HepG2 (cell line): ENCODE results near the gene DLG4. TPM values are rescaled to one million over a fixed set of nuclear protein-coding genes. Genes with fewer than 3 reads are reported as not detected.

Experiments used
- ARID5B ChIP-seq: IDR thresholded peaks from 2 replicates; pipeline ENCODE4 v1.4.0; 2020; ENCODE audit warnings: mild to moderate bottlenecking, missing genetic modification reagents
- ASH2L ChIP-seq: fragments of 300-600, 200-600 bp; sonication (generic); IDR thresholded peaks from 2 replicates; pipeline ENCODE4 v1.7.0; 2017; ENCODE audit warnings: low read depth, mild to moderate bottlenecking, moderate library complexity, mixed read lengths, low read length; ENCODE audit not compliant: insufficient read length
- ERF ChIP-seq: IDR thresholded peaks from 2 replicates; pipeline ENCODE4 v1.6.1; 2018; ENCODE audit warnings: missing biosample characterization, missing genetic modification reagents
- FOXO1 ChIP-seq: sonication (generic); formaldehyde crosslinking; IDR thresholded peaks from 2 replicates; pipeline ENCODE4 v1.4.0; 2020; ENCODE audit warnings: missing genetic modification reagents
- MAFF ChIP-seq: IDR thresholded peaks from 2 replicates; pipeline ENCODE4 v1.6.1; 2011; ENCODE audit warnings: low read depth, low read length, improper control_type of control experiment
- MEIS2 ChIP-seq: sonication (generic); formaldehyde crosslinking; IDR thresholded peaks from 2 replicates; pipeline ENCODE4 v1.9.0; 2021; ENCODE audit warnings: mild to moderate bottlenecking, missing genetic modification reagents
- MZF1 ChIP-seq: sonication (generic); formaldehyde crosslinking; IDR thresholded peaks from 2 replicates; pipeline ENCODE4 v1.8.1; 2023; ENCODE audit warnings: mild to moderate bottlenecking, missing genetic modification reagents, borderline replicate concordance
- PHF8 ChIP-seq: sonication (generic); formaldehyde crosslinking; IDR thresholded peaks from 2 replicates; pipeline ENCODE4 v1.5.0; 2020; ENCODE audit warnings: missing genetic modification reagents
- RELA ChIP-seq: sonication (generic); formaldehyde crosslinking; IDR thresholded peaks from 2 replicates; pipeline ENCODE4 v1.4.0; 2020; ENCODE audit warnings: missing genetic modification reagents
- SIX4 ChIP-seq: sonication (generic); formaldehyde crosslinking; IDR thresholded peaks from 2 replicates; pipeline ENCODE4 v1.4.0; 2020; ENCODE audit warnings: missing genetic modification reagents
- SMAD9 ChIP-seq: sonication (generic); formaldehyde crosslinking; IDR thresholded peaks from 2 replicates; pipeline ENCODE4 v1.5.1; 2020; ENCODE audit warnings: mild to moderate bottlenecking, missing genetic modification reagents
- XBP1 ChIP-seq: sonication (generic); formaldehyde crosslinking; IDR thresholded peaks from 2 replicates; pipeline ENCODE4 v1.5.0; 2020; ENCODE audit warnings: missing genetic modification reagents
- ZBTB10 ChIP-seq: sonication (generic); formaldehyde crosslinking; IDR thresholded peaks from 2 replicates; pipeline ENCODE4 v1.4.0; 2020; ENCODE audit warnings: missing genetic modification reagents, borderline replicate concordance
- ZNF446 ChIP-seq: sonication (generic); formaldehyde crosslinking; IDR thresholded peaks from 2 replicates; pipeline ENCODE4 v1.5.0; 2020; ENCODE audit warnings: mild to moderate bottlenecking, missing genetic modification reagents
- ZNF451 ChIP-seq: sonication (generic); formaldehyde crosslinking; IDR thresholded peaks from 2 replicates; pipeline ENCODE4 v1.5.0; 2020; ENCODE audit warnings: mild to moderate bottlenecking, missing genetic modification reagents
- ZNF7 ChIP-seq: IDR thresholded peaks from 2 replicates; pipeline ENCODE4 v1.6.1; 2016; ENCODE audit warnings: missing biosample characterization, missing genetic modification reagents
- ZNF713 ChIP-seq: sonication (generic); formaldehyde crosslinking; IDR thresholded peaks from 2 replicates; pipeline ENCODE4 v1.4.0; 2020; ENCODE audit warnings: mild to moderate bottlenecking, missing genetic modification reagents
- polyA plus RNA-seq, 8 experiments: library from polyadenylated mRNA; depleted of rRNA in 3 of 8; stranded (reverse) in 7 of 8; unstranded in 1 of 8; fragments of >200 nt; fragmentation: Illumina TruSeq in 4 of 8; extraction: Trizol in 4 of 8; gene quantifications; 2 replicates each; pipeline versions ENCODE4 v1.2.1 to v1.2.3, GENCODE V29; 2011 to 2016; ENCODE audit warnings: low read depth in 4 of 8, missing spikeins in 1 of 8, mixed read lengths in 1 of 8; ENCODE audit not compliant: insufficient read depth in 1 of 8
- total RNA-seq, 5 experiments: library from RNA; depleted of rRNA; stranded (reverse); fragments of >200 nt; fragmentation: Illumina TruSeq; extraction: Trizol; gene quantifications; 2 replicates each; pipeline ENCODE4 v1.2.3, GENCODE V29; 2016; ENCODE audit warnings: low read depth in 1 of 5
- TF ChIP-seq, protein P1 (sequence below): sonication (generic); formaldehyde crosslinking; IDR thresholded peaks from 2 replicates; pipeline ENCODE4 v1.4.0; 2020; ENCODE audit warnings: missing genetic modification reagents

The DLG4 gene
- total and polyA plus RNA-seq, 2 of the 13 experiments (the other 11 are each of a cell fraction or from before 2014, with no cell fraction given), result 0.71 to 4.3 TPM

- 0 out of 2 replicates have a peak, but pooled peaks have one; percentile 62 for TF ChIP-seq ZBTB10 (CRISPR knock-in tag)
- TF ChIP-seq SMAD9, result peak; percentile 82; the same call in 1 of the 2 replicates
- peak; percentile 94; the same call in 1 of the 2 replicates for TF ChIP-seq ZNF451 (CRISPR knock-in tag)
- TF ChIP-seq ARID5B (CRISPR knock-in tag), result peak; percentile 90
- 0 out of 2 replicates have a peak, but pooled peaks have one; percentile 29 for TF ChIP-seq PHF8
- TF ChIP-seq SIX4 (CRISPR knock-in tag), result 0 out of 2 replicates have a peak, but pooled peaks have one; percentile 24
- TF ChIP-seq ZNF446 (CRISPR knock-in tag), result 0 out of 2 replicates have a peak, but pooled peaks have one; percentile 76
- peak; percentile 27 for TF ChIP-seq ASH2L
- TF ChIP-seq MEIS2 (CRISPR knock-in tag), result peak; percentile 75; the same call in 1 of the 2 replicates
- TF ChIP-seq ZNF7 (CRISPR knock-in tag), result no peak
- no peak for TF ChIP-seq ZNF713
- peak; percentile 61 for TF ChIP-seq FOXO1 (CRISPR knock-in tag)
- peak; percentile 96 for TF ChIP-seq ERF
- TF ChIP-seq MAFF, result no peak
- TF ChIP-seq MZF1 (CRISPR knock-in tag), result no peak
- no peak for TF ChIP-seq RELA (CRISPR knock-in tag)
- TF ChIP-seq XBP1 (CRISPR knock-in tag), result no peak
- TF ChIP-seq, protein P1, sequence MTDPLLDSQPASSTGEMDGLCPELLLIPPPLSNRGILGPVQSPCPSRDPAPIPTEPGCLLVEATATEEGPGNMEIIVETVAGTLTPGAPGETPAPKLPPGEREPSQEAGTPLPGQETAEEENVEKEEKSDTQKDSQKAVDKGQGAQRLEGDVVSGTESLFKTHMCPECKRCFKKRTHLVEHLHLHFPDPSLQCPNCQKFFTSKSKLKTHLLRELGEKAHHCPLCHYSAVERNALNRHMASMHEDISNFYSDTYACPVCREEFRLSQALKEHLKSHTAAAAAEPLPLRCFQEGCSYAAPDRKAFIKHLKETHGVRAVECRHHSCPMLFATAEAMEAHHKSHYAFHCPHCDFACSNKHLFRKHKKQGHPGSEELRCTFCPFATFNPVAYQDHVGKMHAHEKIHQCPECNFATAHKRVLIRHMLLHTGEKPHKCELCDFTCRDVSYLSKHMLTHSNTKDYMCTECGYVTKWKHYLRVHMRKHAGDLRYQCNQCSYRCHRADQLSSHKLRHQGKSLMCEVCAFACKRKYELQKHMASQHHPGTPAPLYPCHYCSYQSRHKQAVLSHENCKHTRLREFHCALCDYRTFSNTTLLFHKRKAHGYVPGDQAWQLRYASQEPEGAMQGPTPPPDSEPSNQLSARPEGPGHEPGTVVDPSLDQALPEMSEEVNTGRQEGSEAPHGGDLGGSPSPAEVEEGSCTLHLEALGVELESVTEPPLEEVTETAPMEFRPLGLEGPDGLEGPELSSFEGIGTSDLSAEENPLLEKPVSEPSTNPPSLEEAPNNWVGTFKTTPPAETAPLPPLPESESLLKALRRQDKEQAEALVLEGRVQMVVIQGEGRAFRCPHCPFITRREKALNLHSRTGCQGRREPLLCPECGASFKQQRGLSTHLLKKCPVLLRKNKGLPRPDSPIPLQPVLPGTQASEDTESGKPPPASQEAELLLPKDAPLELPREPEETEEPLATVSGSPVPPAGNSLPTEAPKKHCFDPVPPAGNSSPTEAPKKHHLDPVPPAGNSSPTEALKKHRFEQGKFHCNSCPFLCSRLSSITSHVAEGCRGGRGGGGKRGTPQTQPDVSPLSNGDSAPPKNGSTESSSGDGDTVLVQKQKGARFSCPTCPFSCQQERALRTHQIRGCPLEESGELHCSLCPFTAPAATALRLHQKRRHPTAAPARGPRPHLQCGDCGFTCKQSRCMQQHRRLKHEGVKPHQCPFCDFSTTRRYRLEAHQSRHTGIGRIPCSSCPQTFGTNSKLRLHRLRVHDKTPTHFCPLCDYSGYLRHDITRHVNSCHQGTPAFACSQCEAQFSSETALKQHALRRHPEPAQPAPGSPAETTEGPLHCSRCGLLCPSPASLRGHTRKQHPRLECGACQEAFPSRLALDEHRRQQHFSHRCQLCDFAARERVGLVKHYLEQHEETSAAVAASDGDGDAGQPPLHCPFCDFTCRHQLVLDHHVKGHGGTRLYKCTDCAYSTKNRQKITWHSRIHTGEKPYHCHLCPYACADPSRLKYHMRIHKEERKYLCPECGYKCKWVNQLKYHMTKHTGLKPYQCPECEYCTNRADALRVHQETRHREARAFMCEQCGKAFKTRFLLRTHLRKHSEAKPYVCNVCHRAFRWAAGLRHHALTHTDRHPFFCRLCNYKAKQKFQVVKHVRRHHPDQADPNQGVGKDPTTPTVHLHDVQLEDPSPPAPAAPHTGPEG (CRISPR knock-in tag), result peak; percentile 88
Observed at GRCh38 chr17:7156342-7156940, 63.2 kb downstream of the DLG4 start (continued).
